Putamen (tissue), 1 donor: Measurements from ENCODE around the gene SERTM2.
"Not testable (repeated sequence)": the region's sequence is repeated elsewhere in the genome, so short reads cannot be mapped to it uniquely, and the experiment has no call there.

Experiments used
- DNase-seq: peaks from one replicate; pipeline ENCODE4 v3.0.0-alpha.2; 2016; ENCODE audit warnings: low spot score

The SERTM2 gene

DNA sequence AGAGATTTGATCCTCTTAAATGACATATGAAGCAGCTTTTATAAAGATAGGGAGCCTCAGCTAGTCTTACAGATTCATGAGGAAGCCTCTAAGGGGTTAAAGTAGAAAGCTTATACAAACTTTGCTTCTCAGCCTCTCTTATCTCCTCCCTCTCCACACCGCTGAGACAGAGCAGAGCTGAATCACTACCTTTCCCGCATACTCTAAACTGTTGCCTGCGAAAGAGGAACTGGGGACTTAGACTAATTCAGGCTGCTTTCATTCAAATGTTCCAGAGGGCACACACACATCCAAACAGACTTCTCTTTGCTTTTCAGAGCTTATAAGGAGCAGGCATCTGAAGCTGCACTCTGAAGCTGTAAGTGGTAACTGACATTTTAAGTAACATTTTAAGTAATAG lies at the start of gene SERTM2:
SERTM2 (plus strand) TSS at position 169 of the 400 bp plus-strand sequence. CDS start 7,213 bp downstream, outside the sequence.
- DNase-seq, result no peak

DNA sequence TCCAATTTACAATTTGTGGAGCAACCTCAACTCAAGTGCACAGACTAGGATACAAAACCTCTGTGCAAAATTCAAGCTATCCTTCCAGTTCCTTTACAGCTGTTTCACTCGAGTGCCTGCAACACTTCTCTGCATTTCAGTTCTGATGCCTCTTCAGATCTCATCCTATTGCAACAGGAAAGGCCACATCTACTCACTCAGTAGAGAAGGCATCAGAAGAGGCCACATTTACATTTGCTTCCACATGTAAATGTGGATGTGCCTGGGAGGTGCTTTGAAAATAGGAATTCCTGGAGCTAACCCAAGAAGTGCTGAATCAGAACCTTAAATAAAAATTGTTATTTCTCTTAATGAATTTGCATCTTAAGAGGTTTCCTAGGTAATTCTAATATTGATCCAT lies 45.8 kb upstream of the SERTM2 start:
- DNase-seq, result no peak

DNA sequence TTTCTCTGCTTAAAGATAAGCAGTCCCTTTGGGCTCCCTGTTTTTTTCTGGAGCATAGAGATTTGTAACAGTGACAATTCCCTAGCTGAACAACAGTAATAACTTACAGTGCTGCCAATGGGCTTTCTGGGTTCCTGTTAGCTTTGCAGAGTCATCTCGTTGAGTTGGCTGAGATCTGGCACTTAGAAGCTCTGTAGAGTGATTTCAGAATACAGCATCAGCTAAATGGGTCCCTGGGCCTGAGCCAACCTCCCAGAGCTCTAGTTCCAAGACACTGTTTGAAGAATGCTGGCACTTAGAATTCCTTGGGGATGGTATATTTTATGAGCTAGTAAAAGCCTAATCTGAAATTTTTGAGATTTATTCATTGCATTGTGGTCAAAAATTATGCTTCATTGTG lies 43.5 kb upstream of the SERTM2 start:
- no peak for DNase-seq

DNA sequence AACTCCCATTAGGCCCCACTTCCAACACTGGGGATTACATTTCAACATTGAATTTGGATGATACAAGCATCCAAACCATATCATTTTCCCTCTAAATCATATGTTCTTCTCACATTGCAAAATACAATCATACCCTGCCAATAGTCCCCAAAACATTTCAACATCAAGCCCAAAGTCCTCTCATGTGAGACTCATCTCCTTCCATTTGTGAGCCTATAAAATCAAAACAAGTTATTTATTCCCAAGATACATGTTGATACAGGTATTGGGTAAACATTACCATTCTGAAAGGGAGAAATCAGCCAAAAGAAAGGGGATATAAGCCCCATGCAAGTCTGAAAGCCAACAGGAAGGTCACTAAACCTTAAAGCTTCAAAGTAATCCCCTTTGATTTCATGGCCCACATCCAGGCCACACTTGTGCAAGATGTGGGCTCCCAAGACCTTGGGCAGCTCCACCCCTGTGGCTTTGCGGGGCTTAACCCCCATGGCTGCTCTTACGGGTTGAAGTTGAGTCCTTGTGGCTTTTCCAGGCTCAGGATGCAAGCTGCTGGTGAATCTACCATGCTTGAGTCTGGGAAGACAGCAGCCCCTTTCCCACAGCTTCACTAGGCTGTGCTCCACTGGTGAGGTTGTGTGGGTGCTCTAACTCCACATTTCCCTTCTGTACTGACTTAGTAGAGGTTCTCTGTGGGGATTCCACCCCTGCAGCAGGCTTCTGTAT lies 40.6 kb upstream of the SERTM2 start:
- no peak for DNase-seq

DNA sequence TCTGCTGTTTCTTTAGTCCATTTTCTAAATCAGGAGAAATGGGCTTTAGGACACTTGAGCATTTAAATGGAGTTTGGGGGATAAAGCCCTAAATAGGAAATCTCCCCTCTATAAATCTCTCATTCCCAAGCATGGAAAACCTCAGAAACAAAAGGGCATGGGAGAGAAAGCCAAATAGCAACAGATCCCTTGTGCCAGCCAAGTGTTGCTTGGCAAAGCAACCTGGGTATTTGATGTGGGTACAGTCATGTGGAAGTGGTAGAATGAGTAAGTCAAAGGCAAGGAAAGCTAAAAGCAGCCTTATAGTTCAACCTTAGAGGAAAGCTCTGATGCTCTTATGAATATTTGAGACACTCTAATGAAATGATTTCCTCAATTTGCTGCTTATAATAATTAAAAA lies 29.5 kb upstream of the SERTM2 start:
- no peak for DNase-seq

DNA sequence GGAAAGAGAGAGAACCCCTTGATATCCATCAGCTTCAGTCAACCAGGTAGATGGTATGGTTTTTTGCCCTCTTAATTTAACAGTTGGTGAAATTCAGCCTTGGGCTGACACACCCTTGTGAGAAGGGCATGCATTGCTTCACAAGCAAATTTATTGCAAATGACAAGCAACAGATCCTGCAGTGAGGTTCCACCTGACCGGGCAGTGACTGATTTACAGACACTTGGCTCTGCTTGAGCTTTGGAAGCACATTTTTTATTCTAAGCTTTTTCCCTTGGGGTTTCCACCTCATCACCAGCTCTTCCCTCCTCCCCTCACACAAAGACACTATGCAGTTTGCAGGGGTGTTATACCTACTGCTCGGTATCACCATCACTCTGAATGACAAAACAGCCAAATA lies 28.3 kb upstream of the SERTM2 start:
- no peak for DNase-seq

DNA sequence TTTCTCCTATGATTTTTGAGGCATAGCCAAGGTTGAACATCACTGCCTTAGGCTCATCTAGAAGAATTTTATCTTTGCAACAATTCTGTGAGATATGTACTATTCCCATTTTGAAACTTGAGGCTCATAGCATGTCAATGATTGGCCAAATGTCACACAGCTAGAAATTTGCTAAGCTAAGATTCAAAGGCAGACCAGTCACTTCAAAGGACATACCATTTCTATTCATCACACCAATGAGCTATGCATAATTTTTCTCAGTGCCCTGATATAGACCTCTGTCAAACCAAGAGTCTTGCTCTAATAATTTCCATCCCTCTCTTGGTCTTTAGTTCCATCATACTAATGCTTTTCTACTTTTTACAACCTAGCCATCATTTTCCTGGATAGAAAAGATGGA lies 27.6 kb upstream of the SERTM2 start:
- DNase-seq, result no peak

DNA sequence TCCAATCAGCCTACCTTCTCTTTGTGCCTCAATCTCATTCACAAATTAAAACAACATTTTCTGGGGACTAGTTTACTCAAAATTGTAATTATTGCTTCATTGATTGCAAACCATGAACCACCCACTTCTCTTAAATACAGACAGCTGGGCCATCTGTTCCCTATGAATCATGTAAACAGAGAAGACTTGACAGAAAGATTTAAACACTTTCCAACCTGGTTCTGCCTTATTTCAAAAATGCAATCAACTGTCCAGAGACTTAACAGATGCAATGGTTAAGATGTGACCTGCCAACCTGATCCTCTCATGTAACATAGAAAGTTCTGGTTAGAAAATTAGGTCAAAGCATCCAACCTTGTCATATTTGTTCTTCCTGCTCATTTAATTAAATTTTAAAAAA lies 20.8 kb upstream of the SERTM2 start:
- no peak for DNase-seq

DNA sequence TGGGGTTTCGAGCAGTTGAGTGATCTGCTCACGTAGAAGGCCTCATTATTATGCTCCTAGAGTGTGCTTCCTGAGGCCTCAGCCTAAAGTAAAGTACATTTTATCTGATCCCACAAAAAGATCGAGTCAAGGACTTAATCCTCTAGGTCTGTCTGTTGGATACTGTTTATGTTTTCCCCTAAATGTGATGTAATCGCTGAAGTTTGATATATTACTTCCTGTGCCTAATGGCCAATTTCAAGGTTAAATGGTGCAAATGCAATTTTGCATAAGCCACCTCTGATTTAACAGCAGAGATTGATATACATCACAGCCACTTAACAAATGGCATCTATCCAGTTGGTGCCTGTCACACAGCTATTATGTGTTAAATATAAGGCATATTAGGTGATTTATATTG lies 19.4 kb upstream of the SERTM2 start:
- no peak for DNase-seq

DNA sequence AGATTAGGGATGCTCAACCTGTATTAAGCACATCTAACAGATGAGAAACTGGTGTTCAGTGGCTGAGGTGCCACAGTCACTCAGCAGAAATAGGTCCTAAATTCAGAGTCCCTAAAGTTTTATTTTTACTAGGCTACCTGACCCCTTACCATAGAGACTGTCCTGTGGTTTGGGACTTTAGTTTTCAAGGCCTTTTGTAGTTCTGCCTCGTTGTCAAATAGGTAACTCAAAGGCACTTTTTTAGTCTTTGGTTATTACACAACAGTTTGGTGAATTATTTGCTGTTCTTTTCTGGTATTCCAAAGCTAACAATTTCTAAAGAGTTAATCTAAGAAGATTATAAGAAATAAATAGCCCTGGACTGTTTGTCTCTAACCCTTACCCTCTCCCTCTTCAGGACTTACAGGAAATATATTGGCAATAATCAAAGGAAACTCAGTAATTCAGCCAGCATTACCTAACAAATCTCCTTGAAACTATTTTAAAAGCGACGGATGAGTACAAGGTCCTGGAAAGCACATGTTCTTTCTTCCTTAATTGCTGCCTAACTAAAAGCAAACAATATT lies 12.8 kb upstream of the SERTM2 start:
- no peak for DNase-seq

DNA sequence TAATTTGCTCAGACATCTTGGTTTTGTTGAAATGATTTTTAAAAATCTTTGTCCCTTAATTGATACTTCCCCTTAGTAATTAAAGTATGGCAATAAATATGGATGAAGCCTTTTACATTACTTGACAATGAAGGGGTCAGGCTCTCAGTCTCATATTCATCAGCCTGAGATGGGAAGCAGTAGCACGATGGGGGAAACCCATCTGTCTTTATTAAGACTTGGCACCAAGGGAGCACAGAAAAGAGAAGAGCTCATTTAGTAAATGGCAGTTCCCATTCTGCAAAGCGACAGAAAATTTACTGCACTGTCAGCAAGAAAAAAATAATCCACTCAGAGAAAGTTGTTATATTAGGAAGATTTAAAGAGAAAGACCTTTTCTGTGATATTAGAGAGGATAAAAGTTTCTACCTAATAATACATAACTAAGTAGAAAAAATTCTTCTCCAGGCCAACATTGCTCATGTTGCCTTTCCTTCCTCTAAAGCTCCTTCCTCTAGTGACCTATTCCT lies 7.9 kb upstream of the SERTM2 start:
- no peak for DNase-seq

DNA sequence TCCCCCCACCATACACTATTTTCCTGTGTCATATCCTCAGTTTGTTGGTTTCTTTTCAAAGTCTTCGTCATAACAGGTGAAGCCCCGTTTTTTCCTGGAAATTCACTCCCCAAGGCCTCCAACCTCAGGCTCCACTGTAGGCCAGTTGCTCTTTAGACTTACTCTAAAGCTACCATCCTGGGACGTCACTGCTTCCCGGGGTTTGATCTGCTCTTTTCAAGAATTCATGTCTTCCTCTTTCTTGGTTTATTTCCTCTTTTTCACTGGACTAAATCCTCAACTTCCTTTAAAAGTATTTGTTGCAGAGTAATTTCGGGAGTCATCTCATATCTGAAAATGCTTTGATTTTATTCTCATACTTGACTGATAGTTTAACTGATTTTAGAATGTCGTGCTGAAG lies 6.5 kb upstream of the SERTM2 start:
- DNase-seq, result no peak

DNA sequence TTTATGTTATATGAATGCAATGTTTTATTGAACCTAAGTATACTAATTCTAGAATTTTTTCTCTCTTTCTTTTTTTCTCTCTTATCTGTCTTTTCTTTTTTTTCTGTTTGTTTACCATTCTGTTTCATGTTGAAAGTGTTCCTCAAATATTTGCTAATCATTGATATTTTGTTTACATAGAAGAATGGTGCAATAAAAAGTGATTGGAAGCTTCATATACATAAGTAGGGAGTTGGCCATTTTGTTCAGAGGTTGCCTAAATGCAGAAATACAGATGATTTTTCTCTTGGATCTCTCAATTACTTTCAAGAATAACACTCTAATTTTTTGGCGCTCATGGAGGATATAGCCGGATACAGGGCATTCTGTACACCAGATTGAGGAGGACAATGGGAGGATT lies 5.7 kb upstream of the SERTM2 start:
- no peak for DNase-seq

DNA sequence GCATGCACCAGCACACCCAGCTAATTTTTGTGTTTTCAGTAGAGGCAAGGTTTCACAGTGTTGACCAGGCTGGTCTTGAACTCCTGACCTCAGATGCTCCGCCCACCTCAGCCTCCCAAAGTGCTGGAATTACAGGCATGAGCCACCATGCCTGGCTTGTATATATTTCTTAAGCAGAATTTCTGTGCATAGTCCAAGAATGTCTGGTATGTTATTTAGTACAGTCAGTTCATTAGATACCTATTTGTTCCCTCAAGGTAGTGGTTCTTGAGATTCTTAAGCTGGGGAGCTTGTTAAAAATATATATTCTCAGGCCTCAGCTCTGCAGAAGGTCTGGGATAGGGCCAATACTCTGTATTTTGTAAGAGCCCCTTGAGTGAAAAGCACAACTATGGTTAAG lies 4.6 kb upstream of the SERTM2 start:
- DNase-seq, result no peak

DNA sequence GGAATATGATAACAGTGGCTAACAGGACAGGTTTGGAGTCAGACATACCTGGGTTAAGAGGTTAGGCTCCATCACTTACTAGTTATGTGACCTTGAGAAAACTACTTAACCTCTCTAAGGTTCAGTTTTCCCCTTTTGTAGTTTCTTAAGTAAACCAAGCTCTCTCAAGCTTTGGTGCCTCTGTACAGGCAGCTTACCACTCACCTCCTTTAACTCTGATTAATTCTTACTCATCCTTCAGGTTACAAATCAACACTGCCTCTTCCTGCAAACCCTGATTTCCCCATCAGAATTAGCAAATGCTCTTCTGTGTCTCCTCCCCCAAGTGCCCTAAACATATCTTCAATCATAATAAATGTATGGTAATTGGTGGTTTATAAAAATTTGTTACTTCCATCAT lies 3.5 kb upstream of the SERTM2 start:
- no peak for DNase-seq

DNA sequence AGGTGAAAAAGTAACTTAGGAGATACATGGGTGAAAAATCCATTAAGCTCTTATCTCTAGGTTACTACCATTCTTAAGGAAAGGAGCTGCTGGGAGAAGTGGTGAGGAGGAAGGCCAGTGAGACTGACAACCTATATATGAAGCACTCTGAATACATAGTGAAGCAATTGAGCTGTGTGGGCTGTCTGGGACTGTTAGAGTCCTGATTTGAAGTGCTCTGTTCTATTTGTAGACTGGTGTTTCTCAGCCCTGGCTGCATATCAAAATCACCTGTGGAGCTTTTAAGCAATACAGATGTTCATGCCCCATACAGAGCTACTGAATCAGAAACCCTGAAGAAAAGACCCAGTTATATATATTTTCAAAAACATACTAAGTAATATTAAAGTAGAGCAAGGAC lies 3.9 kb downstream of the SERTM2 start:
- no peak for DNase-seq

DNA sequence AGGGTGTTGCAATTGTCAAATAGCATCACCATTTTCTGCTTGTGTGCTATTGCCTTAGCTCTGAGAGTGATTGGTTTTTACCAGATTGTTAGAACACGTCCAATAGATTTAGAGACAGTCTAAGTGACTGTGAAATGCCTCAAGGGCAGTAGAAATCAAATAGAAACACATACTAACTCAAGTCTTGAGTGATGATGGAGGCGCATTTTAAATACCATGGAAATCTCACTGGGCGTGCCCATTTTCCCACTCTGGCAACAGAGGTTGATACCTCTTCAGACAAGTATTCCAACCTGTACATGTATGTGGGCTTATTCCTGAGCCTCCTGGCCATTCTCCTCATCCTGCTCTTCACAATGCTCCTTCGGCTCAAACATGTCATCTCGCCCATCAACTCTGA lies 7.2 kb downstream of the SERTM2 start:
- no peak for DNase-seq

DNA sequence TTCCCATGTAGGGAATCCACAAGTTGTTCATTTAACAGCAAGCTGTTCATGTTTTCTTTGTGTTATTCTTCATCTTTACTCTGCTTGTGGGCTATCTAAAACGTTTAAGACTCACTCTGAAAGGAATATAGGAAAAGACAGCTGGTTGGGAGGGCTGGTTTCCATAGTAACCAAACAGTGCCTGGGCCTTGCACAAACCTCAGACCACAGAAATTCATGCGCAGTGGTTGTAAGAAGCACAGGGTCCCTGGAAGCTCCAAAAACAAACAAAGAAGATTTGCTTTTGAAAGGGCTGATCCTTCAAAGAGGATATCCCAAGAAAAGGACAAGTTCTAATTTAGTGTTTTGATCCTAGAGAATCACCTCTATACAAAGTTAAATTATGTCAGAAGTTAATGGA lies 7.8 kb downstream of the SERTM2 start:
- no peak for DNase-seq

DNA sequence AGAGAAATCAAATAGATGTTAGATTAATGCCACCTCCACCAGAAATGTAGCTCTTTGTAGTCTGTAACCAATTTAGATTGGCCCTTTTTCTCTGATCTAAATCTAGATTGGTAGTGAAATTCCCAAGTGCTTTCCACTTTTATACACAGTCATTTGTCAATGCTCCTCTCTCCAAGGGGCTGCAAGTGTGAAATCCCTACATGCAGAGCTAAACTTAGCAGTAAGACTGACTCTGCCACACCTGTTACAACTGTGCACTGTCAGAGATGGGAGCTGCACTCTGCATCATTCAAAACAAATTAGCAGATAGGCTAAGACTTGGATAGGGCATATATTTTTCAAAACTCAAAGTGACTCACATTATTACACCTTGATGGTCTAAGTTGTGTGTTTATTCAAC lies 9.1 kb downstream of the SERTM2 start:
- no peak for DNase-seq

DNA sequence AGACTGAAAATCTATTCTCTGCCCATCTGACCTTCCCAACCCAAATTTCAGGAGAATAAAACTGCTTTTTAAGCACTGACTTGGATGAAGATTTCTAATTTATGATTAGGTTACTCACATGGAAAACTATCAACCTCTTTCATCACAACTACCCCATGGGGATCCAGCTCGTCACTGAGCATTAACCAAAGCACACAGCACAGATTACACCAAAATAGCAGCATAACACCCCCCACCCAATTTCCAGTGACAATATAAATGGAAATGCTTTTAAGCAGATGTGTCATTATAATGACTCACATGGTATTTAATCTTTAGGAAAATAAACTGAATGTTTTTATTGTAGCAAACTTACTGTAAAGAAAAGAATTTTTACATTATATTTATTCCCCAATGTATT lies 9.7 kb downstream of the SERTM2 start:
- no peak for DNase-seq

DNA sequence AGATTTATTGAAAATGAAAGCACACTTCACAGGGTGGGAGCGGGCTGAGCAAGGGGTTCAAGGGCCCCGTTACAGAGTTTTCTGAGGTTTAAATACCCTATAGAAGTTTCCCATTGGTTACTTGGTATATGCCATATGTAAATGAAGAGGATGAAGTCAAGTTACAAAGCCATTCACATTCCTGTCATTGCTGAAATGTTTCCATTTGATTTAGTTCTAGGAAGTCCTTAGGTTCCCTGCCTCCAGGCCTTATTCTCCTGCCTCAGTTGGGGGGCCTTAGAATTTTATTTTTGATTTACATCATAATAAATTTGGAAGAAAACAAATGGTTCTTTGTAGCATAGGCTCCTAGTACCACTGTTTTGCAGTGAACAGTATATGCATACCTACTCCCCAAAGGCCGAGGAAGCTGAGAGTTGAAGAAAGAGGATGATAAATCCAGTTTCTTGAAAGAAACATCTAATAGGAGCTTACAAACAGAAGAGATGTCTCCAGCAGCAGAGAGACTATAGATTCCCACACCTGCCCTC lies 31.8 kb downstream of the SERTM2 start:
- no peak for DNase-seq

DNA sequence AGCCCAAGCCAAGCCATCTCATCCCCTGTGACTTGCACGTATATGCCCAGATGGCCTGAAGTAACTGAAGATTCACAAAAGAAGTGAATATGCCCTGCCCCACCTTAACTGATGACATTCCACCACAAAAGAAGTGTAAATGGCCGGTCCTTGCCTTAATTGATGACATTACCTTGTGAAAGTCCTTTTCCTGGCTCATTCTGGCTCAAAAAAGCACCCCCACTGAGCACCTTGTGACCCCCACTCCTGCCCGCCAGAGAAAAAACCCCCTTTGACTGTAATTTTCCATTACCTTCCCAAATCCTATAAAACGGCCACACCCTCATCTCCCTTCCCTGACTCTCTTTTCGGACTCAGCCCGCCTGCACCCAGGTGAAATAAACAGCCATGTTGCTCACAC lies 37.8 kb downstream of the SERTM2 start:
- not testable (repeated sequence) for DNase-seq

DNA sequence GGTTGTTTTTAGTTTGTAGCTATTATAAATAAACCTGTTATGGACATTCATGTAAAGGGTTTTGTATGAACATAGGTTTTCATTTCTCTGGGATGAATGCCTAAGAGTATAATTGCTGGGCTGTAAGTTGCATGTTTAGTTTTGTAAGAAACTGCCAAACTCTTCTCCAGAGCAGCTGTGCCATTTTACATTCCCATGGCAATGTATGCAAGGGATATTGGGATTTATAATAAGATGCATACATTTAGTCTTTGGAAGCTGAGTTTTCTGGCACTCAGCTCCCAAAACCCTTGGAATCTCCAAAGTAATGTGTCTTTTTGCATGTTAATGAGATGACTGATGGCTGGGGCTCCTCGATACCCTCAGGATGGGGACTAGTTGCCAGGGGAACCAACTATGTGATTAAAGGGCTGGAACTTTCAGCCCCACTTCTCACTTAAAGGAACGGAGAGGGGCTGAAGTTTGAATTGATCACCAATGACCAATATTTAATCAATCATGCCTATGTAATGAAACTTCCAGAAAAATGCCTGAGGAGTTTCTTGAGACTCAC lies 44.0 kb downstream of the SERTM2 start:
- no peak for DNase-seq
